Progenitor cell of endocrine pancreas (in vitro differentiated cells): ENCODE results near the gene ATP10B. TPM values are rescaled to one million over a fixed set of nuclear protein-coding genes. Genes with fewer than 3 reads are reported as not detected.

Experiments
- DNase-seq: peaks from one replicate; pipeline ENCODE4 v3.0.0; 2021; ENCODE audit warnings: low spot score; ENCODE audit not compliant: unreplicated experiment
- H3K27ac Mint-ChIP-seq: 2 replicates; pipeline ENCODE4 v1.8.0; 2021; ENCODE audit warnings: mild to moderate bottlenecking, moderate library complexity, mixed read lengths
- H3K27me3 Mint-ChIP-seq: 2 replicates; pipeline ENCODE4 v1.8.0; 2021; ENCODE audit warnings: mixed read lengths
- H3K36me3 Mint-ChIP-seq: 2 replicates; pipeline ENCODE4 v1.8.0; 2022; ENCODE audit warnings: mixed read lengths; ENCODE audit not compliant: insufficient read depth
- H3K4me1 Mint-ChIP-seq: 2 replicates; pipeline ENCODE4 v1.8.0; 2021; ENCODE audit warnings: low read depth, mixed read lengths
- H3K4me3 Mint-ChIP-seq: 2 replicates; pipeline ENCODE4 v1.8.0; 2021; ENCODE audit warnings: low read depth, mild to moderate bottlenecking, moderate library complexity, mixed read lengths
- H3K9me3 Mint-ChIP-seq: 2 replicates; pipeline ENCODE4 v1.8.0; 2021; ENCODE audit warnings: low read depth, mixed read lengths
- CTCF ChIP-seq: fragments of 200-600 bp; sonication (generic); IDR thresholded peaks from one replicate; pipeline ENCODE4 v1.5.0; 2021; ENCODE audit warnings: antibody characterized with exemption, mild to moderate bottlenecking; ENCODE audit not compliant: unreplicated experiment
- total RNA-seq: library from RNA; stranded (reverse); gene quantifications from 2 replicates; pipeline ENCODE4 v1.2.1, GENCODE V29; 2021

ATP10B gene
- total RNA-seq, 1 donor from 2014 or later: 1.7 TPM

GRCh38 chr5:160703547-160704189 lies 148.3 kb downstream of the ATP10B start:
- peaks cover 12% of the 10 kb centered on the region for H3K4me1 Mint-ChIP-seq
- H3K4me3 Mint-ChIP-seq: no peak overlapping the region
- TF ChIP-seq CTCF: no peak
- no peak for DNase-seq
- H3K27ac Mint-ChIP-seq: no peak overlapping the region
- no peaks in the 10 kb centered on the region for H3K27me3 Mint-ChIP-seq
- peaks cover 2% of the 10 kb centered on the region for H3K36me3 Mint-ChIP-seq
- peaks cover 4% of the 10 kb centered on the region for H3K9me3 Mint-ChIP-seq

GRCh38 chr5:160702934-160703333 lies 149.1 kb downstream of the ATP10B start:
- DNase-seq: no peak
- no peaks in the 10 kb centered on the region for H3K27me3 Mint-ChIP-seq
- H3K4me1 Mint-ChIP-seq: peaks cover 17% of the 10 kb centered on the region
- no peak overlapping the region for H3K4me3 Mint-ChIP-seq
- H3K9me3 Mint-ChIP-seq: peaks cover 4% of the 10 kb centered on the region
- no peak for TF ChIP-seq CTCF
- no peak overlapping the region for H3K27ac Mint-ChIP-seq
- peaks cover 2% of the 10 kb centered on the region for H3K36me3 Mint-ChIP-seq

- peaks cover 2% of the 10 kb centered on the region for H3K36me3 Mint-ChIP-seq
- no peak for DNase-seq
- no peaks in the 10 kb centered on the region for H3K27me3 Mint-ChIP-seq
- H3K4me1 Mint-ChIP-seq: peaks cover 18% of the 10 kb centered on the region
- no peak overlapping the region for H3K27ac Mint-ChIP-seq
- H3K9me3 Mint-ChIP-seq: peaks cover 4% of the 10 kb centered on the region
- no peak for TF ChIP-seq CTCF
- H3K4me3 Mint-ChIP-seq: no peak overlapping the region
Measured at GRCh38 chr5:160702311-160702803, 149.7 kb downstream of the ATP10B start.

DNA sequence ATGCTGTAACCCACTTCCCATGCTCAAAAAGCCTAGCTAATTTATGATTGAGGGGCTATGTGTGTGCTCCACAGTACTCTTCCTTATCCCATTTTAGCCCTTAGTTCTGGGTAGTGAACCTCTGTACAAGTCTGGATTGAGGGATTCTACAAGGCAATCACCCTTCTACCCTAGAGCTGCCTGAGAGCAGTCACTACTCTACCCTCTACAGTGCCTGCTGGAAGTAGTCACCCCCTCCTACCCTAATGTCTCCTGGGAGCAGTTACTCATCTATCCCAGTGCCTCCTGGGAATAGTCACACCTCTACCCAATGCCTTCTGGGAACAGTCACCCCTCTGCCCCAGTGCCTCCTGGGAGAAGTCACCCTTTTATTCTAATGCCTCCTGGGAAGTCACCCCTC lies 150.6 kb downstream of the ATP10B start:
- no peak overlapping the region for H3K4me3 Mint-ChIP-seq
- no peak overlapping the region for H3K27ac Mint-ChIP-seq
- no peak for DNase-seq
- no peak for TF ChIP-seq CTCF
- peaks cover 2% of the 10 kb centered on the region for H3K36me3 Mint-ChIP-seq
- H3K4me1 Mint-ChIP-seq: peaks cover 18% of the 10 kb centered on the region
- H3K9me3 Mint-ChIP-seq: peaks cover 4% of the 10 kb centered on the region
- no peaks in the 10 kb centered on the region for H3K27me3 Mint-ChIP-seq

GRCh38 chr5:160699301-160699700 lies 152.7 kb downstream of the ATP10B start:
- Mint-ChIP-seq H3K36me3 (no peaks in the 10 kb centered on the region), H3K27ac (peak overlapping the region; percentile 31), H3K4me3 (no peak overlapping the region), H3K9me3 (no peaks in the 10 kb centered on the region), H3K4me1 (peaks cover 18% of the 10 kb centered on the region), H3K27me3 (no peaks in the 10 kb centered on the region)
- no peak for TF ChIP-seq CTCF
- no peak for DNase-seq
